Stimulated activated CD4-positive, alpha-beta T cell treated with anti-CD3 and anti-CD28 coated beads, Interleukin-15, amount 100 ng/mL, for 24 hours (primary cell): ENCODE results near the gene MRPL54.
"Not testable (repeated sequence)": the region's sequence is repeated elsewhere in the genome, so short reads cannot be mapped to it uniquely, and the experiment has no call there.

Experiments used
- DNase-seq: peaks from one replicate; pipeline ENCODE4 v3.0.0-alpha.2; 2020

MRPL54 gene

GRCh38 chr19:3813473-3814392 lies 51.3 kb downstream of the MRPL54 start:
- no peak for DNase-seq

- DNase-seq: no peak
Measured at GRCh38 chr19:3814648-3815047, 52.2 kb downstream of the MRPL54 start.

- DNase-seq: not testable (repeated sequence)
Measured at GRCh38 chr19:3816148-3816547, 53.7 kb downstream of the MRPL54 start.

- no peak for DNase-seq
Measured at GRCh38 chr19:3816566-3817218, 54.2 kb downstream of the MRPL54 start.
